Activated CD8-positive, alpha-beta memory T cell treated with anti-CD3 and anti-CD28 coated beads for 36 hours (primary cell): ENCODE results near the gene ZNF433. TPM values are rescaled to one million over a fixed set of nuclear protein-coding genes. Genes with fewer than 3 reads are reported as not detected.

Source experiments
- total RNA-seq, 2 experiments: library from RNA; stranded (reverse); gene quantifications; one replicate each; pipeline ENCODE4 v1.2.3, GENCODE V29; 2021

Gene ZNF433
- total RNA-seq, 2 experiments from 2014 or later = 0.65 to 0.74 TPM

Other genes with a start within 250 kb of the ZNF433 start
- under 1 TPM; 0.80 to 0.89 TPM for gene ZNF491, start 237.2 kb downstream of the ZNF433 start, total RNA-seq
- 1 to 10 TPM; 7.0 to 7.4 TPM for gene ZNF440, start 221.4 kb downstream of the ZNF433 start, total RNA-seq
- gene ZNF439, start 187.0 kb downstream of the ZNF433 start, total RNA-seq = 1 to 10 TPM; 6.0 to 6.8 TPM
- gene ZNF69, start 147.9 kb downstream of the ZNF433 start, total RNA-seq = 1 to 10 TPM; 1.8 to 3.0 TPM
- gene ZNF700, start 110.6 kb downstream of the ZNF433 start, total RNA-seq = 10 to 100 TPM in 1 of 2 experiments, 1 to 10 TPM in 1; 9.1 to 10.7 TPM
- gene ZNF763, start 70.6 kb downstream of the ZNF433 start, total RNA-seq = 1 to 10 TPM in 1 of 2 experiments, under 1 TPM in 1; 0.80 to 1.0 TPM
- gene ZNF878, start 17.3 kb upstream of the ZNF433 start, total RNA-seq = under 1 TPM; 0.59 to 0.65 TPM
- 1 to 10 TPM; 3.0 to 3.3 TPM for gene ZNF844, start 29.1 kb upstream of the ZNF433 start, total RNA-seq
- gene ZNF20, start 104.7 kb upstream of the ZNF433 start, total RNA-seq = 1 to 10 TPM; 2.3 to 2.7 TPM
- 1 to 10 TPM; 2.8 to 3.5 TPM for gene ZNF625, start 121.1 kb upstream of the ZNF433 start, total RNA-seq
- 10 to 100 TPM in 1 of 2 experiments, 1 to 10 TPM in 1; 9.2 to 10.1 TPM for gene ZNF136, start 127.4 kb upstream of the ZNF433 start, total RNA-seq